Measurements from ENCODE around the gene CPED1. TPM values are rescaled to one million over a fixed set of nuclear protein-coding genes. Genes with fewer than 3 reads are reported as not detected.

The CPED1 gene
- total RNA-seq, 1 donor = 95.9 TPM

DNA sequence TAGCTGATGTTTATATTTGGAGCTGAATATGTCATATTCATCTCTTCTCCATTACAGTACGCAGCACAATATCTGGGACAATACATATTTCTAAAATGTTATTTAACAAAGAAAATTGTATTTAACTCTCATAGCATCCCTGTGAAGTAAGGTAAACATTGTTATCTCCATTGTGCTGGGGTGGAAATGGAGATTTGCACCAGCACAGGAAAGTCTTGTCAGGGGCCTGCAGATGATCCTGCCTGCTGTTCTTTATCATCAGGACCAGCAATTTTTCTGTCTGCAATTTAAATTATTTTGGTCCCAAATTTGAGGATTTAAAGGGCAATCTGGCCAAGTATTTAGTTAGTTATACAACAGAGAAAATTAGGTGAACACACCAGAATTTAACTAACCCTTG is 144.4 kb downstream of the CPED1 start:
- DNase-seq (ENCODE audit: low read depth) = no peak
- TF ChIP-seq, protein P1, sequence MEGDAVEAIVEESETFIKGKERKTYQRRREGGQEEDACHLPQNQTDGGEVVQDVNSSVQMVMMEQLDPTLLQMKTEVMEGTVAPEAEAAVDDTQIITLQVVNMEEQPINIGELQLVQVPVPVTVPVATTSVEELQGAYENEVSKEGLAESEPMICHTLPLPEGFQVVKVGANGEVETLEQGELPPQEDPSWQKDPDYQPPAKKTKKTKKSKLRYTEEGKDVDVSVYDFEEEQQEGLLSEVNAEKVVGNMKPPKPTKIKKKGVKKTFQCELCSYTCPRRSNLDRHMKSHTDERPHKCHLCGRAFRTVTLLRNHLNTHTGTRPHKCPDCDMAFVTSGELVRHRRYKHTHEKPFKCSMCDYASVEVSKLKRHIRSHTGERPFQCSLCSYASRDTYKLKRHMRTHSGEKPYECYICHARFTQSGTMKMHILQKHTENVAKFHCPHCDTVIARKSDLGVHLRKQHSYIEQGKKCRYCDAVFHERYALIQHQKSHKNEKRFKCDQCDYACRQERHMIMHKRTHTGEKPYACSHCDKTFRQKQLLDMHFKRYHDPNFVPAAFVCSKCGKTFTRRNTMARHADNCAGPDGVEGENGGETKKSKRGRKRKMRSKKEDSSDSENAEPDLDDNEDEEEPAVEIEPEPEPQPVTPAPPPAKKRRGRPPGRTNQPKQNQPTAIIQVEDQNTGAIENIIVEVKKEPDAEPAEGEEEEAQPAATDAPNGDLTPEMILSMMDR (IDR thresholded peaks at IDR 0.05; ENCODE audit: insufficient read depth, low read depth, low read length) = no peak

DNA sequence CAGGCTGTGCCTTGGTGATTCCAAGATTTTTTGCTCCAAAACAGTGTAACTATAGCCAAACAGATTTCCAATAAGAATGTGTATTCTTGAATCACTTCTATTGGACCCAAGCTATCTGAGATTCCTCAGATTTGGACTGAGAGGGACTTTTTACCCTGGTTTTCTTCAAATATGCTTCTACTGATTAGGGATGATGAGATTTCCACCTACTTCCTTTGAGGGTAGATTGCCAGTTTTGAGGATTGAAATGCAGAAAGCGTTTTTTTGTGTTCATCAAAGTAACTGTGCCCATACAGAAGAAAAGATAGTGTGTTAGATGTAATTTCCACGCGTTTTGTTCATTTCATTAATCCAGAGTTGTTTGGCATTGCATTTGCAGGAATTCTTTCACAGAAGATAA is 144.9 kb downstream of the CPED1 start:
- TF ChIP-seq, protein P1 (IDR thresholded peaks at IDR 0.05; ENCODE audit: insufficient read depth, low read depth, low read length) = no peak
- no peak overlapping the region for H3K4me3 ChIP-seq (ENCODE audit: low read depth, low read length)
- DNase-seq (ENCODE audit: low read depth) = no peak

More for the DNA sequence above, 144.4 kb downstream of the CPED1 start:
- no peak overlapping the region for H3K4me3 ChIP-seq (ENCODE audit: low read depth, low read length)

DNA sequence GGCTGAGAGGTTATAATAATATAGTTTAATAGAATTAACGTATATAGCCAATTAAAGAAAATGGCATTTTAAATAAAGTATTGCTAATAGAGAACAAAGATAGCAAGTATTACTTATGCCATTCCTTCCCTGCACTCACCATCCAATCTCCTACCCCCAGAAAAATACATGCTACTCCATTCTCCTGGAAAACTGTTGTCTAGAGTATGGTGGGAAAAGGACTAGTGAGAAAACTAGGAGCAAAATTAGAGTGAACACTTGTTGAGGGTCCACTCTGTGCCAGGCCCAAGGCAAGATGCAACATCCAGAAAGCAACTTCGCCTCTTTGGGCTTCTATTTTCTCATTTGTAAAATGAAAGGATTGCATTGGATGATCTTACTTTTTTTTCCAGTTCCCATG is 149.1 kb downstream of the CPED1 start:
- DNase-seq (ENCODE audit: low read depth) = no peak
- TF ChIP-seq, protein P1 (IDR thresholded peaks at IDR 0.05; ENCODE audit: insufficient read depth, low read depth, low read length) = no peak
- no peak overlapping the region for H3K4me3 ChIP-seq (ENCODE audit: low read depth, low read length)

DNA sequence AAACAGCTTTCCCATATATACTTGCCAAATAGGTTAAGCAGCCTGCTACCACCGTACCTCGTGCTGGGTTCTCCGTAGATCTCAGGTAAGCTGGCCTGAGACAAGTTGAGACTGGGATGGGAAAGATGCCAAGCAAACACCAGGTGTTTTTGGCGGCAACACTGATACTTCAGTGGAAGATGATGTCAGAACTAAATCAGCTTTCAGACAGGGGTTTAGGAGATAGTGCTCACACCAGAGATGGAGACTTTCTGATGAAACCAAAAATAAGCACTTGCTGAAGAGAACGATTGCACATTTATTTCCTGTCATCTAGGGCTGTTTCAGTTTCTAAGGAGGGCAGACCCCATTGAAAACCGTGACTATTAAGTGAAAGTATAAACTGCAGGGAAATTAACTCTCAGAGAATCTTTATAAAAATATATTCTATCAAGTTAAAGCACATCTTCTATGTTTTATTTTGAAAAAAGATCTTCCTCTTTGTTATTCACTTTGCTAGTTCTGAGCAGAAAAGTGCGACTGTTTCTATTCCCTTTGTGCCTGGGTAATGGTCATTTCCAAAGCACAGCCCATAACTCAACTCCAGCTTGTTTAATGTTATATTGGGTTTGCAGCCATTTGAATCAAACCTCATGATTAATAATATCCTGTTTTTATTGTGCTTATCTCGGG is 149.9 kb downstream of the CPED1 start:
- peak; percentile 54 for DNase-seq (ENCODE audit: low read depth)
- TF ChIP-seq, protein P1 (IDR thresholded peaks at IDR 0.05; ENCODE audit: insufficient read depth, low read depth, low read length) = no peak
- no peak overlapping the region for H3K4me3 ChIP-seq (ENCODE audit: low read depth, low read length)

DNA sequence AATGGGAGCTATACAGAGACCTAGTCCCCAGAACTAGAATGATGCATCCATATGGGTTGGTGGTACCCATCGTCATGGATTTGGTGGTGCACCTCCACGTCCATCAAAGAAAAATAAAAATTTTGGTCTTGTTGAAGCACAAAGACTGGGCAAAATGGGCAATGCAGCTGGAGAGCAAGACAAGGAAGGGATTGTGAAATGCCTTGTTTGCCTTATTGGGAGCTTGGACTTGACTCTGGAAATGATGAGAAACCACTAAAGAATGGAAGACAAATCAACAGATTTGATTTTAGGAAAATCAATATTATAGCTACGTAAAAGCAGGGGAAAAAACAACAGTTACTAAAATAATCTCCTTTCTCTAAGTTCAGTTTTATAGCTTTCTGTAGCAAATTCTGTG is 150.9 kb downstream of the CPED1 start:
- TF ChIP-seq, protein P1 (IDR thresholded peaks at IDR 0.05; ENCODE audit: insufficient read depth, low read depth, low read length) = no peak
- no peak overlapping the region for H3K4me3 ChIP-seq (ENCODE audit: low read depth, low read length)
- DNase-seq (ENCODE audit: low read depth) = peak; percentile 29

DNA sequence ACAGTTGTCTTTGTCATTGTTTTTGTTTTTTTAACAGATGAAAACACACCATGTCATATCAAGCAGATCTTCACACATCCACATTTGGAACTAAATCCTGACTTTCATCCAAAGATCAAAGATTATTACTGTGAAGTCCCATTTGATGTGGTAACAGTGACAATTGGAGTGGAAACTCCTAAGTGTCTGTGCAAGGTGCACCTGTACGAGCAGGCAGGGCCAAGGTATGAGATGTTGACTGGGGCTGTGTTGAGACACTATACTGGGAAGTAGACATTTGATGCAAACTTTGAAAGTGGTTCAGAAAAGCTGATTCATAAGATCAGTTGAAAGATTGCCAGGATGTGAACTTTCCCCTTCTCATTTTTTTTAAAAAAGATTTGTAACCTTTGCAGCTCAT is 152.3 kb downstream of the CPED1 start:
- H3K4me3 ChIP-seq (ENCODE audit: low read depth, low read length) = no peak overlapping the region
- TF ChIP-seq, protein P1 (IDR thresholded peaks at IDR 0.05; ENCODE audit: insufficient read depth, low read depth, low read length) = no peak
- no peak for DNase-seq (ENCODE audit: low read depth)

DNA sequence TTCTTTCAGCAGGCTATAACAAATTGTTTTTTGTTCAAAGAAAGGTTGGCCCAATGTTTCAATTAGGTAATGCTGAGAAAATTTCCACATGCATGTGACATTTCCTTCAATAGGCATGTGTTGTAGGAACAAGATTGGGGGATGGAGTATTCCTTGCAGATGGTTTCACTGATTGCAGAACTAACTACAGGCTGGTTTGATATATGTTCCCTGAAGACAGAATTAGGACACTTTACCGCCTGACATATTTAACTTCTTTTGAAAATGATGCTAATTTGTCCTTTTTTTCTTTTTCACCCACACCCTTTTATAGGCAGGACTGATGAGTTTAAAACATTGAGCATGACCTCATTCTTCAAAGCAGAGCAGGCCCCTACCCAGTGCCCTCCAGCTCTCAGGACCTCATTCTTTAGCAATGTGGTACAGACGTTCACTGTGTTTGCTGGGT is 163.3 kb downstream of the CPED1 start:
- DNase-seq (ENCODE audit: low read depth) = peak; percentile 25
- H3K4me3 ChIP-seq (ENCODE audit: low read depth, low read length) = no peak overlapping the region
- TF ChIP-seq, protein P1 (IDR thresholded peaks at IDR 0.05; ENCODE audit: insufficient read depth, low read depth, low read length) = no peak

All from fibroblast of villous mesenchyme (primary cell).